Stomach (tissue), 9 donors: Measurements from ENCODE around the gene PYGB. TPM values are rescaled to one million over a fixed set of nuclear protein-coding genes. Genes with fewer than 3 reads are reported as not detected.

Experiments
- DNase-seq, 2 donors: peaks; one replicate each; pipeline versions ENCODE4 v3.0.0 to v3.0.0-alpha.2; 2013 to 2019
- H3K27ac ChIP-seq, 5 donors: fragments of 200-600 bp in 4 of 5; sonication (generic) in 4 of 5; one replicate each; pipeline ENCODE4 v1.5.1; 2013 to 2019; ENCODE audit warnings: mild to moderate bottlenecking in 1 of 5, moderate library complexity in 1 of 5
- H3K27me3 ChIP-seq, 3 donors: fragments of 200-600 bp; sonication (generic); one replicate each; pipeline ENCODE4 v1.5.1; 2017 to 2019; ENCODE audit warnings: mixed run types in 1 of 3
- H3K36me3 ChIP-seq, 4 donors: fragments of 200-600 bp; sonication (generic); 1 replicate in 3 of 4; 2 replicates in 1 of 4; pipeline ENCODE4 v1.5.1; 2016 to 2019
- H3K4me1 ChIP-seq, 4 donors: fragments of 200-600 bp; sonication (generic); one replicate each; pipeline ENCODE4 v1.5.1; 2016 to 2019
- H3K4me3 ChIP-seq, 4 donors: fragments of 200-600 bp; sonication (generic) in 3 of 4; one replicate each; pipeline ENCODE4 v1.5.1; 2016 to 2019; ENCODE audit warnings: mild to moderate bottlenecking in 1 of 4
- H3K9me3 ChIP-seq, 4 donors: fragments of 200-600 bp; sonication (generic); one replicate each; pipeline ENCODE4 v1.5.1; 2016 to 2019
- CTCF ChIP-seq, 7 experiments: fragments of 450-650 bp in 4 of 7; fragments of 200-600 bp in 3 of 7; sonication (generic) in 3 of 7; IDR thresholded peaks; one replicate each; pipeline ENCODE4 v1.5.1; 2016 to 2019; ENCODE audit warnings: antibody characterized with exemption in 7 of 7, control low read depth in 2 of 7, mild to moderate bottlenecking in 1 of 7
- EP300 ChIP-seq: sonication (generic); formaldehyde crosslinking; IDR thresholded peaks from one replicate; pipeline ENCODE4 v1.6.1; 2017; ENCODE audit warnings: antibody characterized with exemption
- POLR2A ChIP-seq, 4 donors: fragments of 450-650 bp; IDR thresholded peaks; one replicate each; pipeline ENCODE4 v1.6.1; 2016; ENCODE audit warnings: antibody characterized with exemption in 4 of 4, control low read depth in 2 of 4, mild to moderate bottlenecking in 1 of 4, moderate library complexity in 1 of 4
- POLR2AphosphoS5 ChIP-seq, 3 donors: sonication (generic); formaldehyde crosslinking; IDR thresholded peaks; one replicate each; pipeline ENCODE4 v1.6.1; 2016; ENCODE audit warnings: antibody characterized with exemption in 3 of 3
- WGBS, 5 donors: extraction: QIAGEN DNeasy Blood & Tissue Kit in 3 of 5; methylation state at CpG; one replicate each; pipeline versions ENCODE4 v1.1.5 to v1.1.7; 2013 to 2018; 5-methylcytosine and 5-hydroxymethylcytosine counted together
- intact Hi-C: fragments of 100-400 bp; cut with DNase I; formaldehyde crosslinking; loops from one replicate; pipeline ENCODE4 v1.15.1; 2023; ENCODE audit warnings: low total_unique reads
- polyA plus RNA-seq, 3 donors: library from polyadenylated mRNA; stranded (reverse); fragments of 200-250 nt; gene quantifications; one replicate each; pipeline ENCODE4 v1.2.3, GENCODE V29; 2013
- total RNA-seq, 5 donors: library from RNA; depleted of rRNA; stranded (reverse); fragments of >200 nt; gene quantifications; one replicate each; pipeline versions ENCODE4 v1.1.0 to v1.2.3, GENCODE V29; 2014 to 2016
- donor health status: healthy with polysubstance abuse.
- donor health status: Bipolar disorder and iron deficiency.
- donor health status: healthy.

Gene PYGB
- total and polyA plus RNA-seq, 8 donors = 23.1 to 116 (median 49.5) TPM

- intact Hi-C loops = loop anchor here (5.0 kb wide), 1 partner anchor 101 kb away; no protein-coding TSS in a partner anchor
These were observed 48.5 kb downstream of the PYGB start for GRCh38 chr20:25296094-25297093.

GRCh38 chr20:25297141-25297905 is 49.4 kb downstream of the PYGB start:
- Histone ChIP-seq H3K9me3 (no peaks in the 10 kb centered on the region), H3K36me3 (peaks cover 0 to 87% (median 74%) of the 10 kb centered on the region in 4 donors), H3K4me1 (peaks cover 17 to 36% (median 36%) of the 10 kb centered on the region in 4 donors), H3K4me3 (no peak overlapping the region), H3K27ac (peak overlapping the region in 4 of 5 donors; percentile 21 to 79 (median 62)), H3K27me3 (no peaks in the 10 kb centered on the region)
- DNase-seq = no peak
- intact Hi-C loops = loop anchor here (5.0 kb wide), 1 partner anchor 100 kb away; no protein-coding TSS in a partner anchor
- 81 to 87% (median 83%) methylated on average over 5 to 10 of the region's 10 CpGs for WGBS, 5 donors
- TF ChIP-seq CTCF (IDR thresholded peaks at IDR 0.05) = no peak
- TF ChIP-seq EP300 = no peak
- no peak for TF ChIP-seq POLR2AphosphoS5 (IDR thresholded peaks at IDR 0.05)
- no peak for TF ChIP-seq POLR2A (IDR thresholded peaks at IDR 0.05)

More at GRCh38 chr20:25296094-25297093, 48.5 kb downstream of the PYGB start:
- Histone ChIP-seq H3K4me3 (no peak overlapping the region), H3K27ac (peak overlapping the region; percentile 8 to 79 (median 67)), H3K9me3 (no peaks in the 10 kb centered on the region), H3K27me3 (no peaks in the 10 kb centered on the region), H3K36me3 (peaks cover 5 to 87% (median 74%) of the 10 kb centered on the region in 4 donors), H3K4me1 (peaks cover 17 to 36% (median 36%) of the 10 kb centered on the region in 4 donors)
- 74 to 81% (median 77%) methylated on average over 19 to 24 of the region's 24 CpGs for WGBS, 5 donors
- DNase-seq = peak in 1 of 2 donors; percentile 48
- TF ChIP-seq POLR2A (IDR thresholded peaks at IDR 0.05) (no peak), POLR2AphosphoS5 (IDR thresholded peaks at IDR 0.05) (no peak), CTCF (IDR thresholded peaks at IDR 0.05) (peak in 3 of 7 experiments; percentile 12 to 27 (median 15)), EP300 (no peak)

GRCh38 chr20:25299806-25300205 is 51.9 kb downstream of the PYGB start:
- H3K27me3 ChIP-seq = no peaks in the 10 kb centered on the region
- no peak for DNase-seq
- TF ChIP-seq EP300 (no peak), CTCF (IDR thresholded peaks at IDR 0.05) (no peak), POLR2AphosphoS5 (IDR thresholded peaks at IDR 0.05) (no peak), POLR2A (IDR thresholded peaks at IDR 0.05) (no peak)
- intact Hi-C loops = loop anchor here (5.0 kb wide), 1 partner anchor 97 kb away; no protein-coding TSS in a partner anchor
- peaks cover 17 to 29% (median 28%) of the 10 kb centered on the region in 4 donors for H3K4me1 ChIP-seq
- peaks cover 0 to 91% (median 83%) of the 10 kb centered on the region in 4 donors for H3K36me3 ChIP-seq
- 83 to 87% (median 84%) methylated on average over 9 of the region's 9 CpGs for whole genome bisulfite sequencing, 5 donors
- no peaks in the 10 kb centered on the region for H3K9me3 ChIP-seq
- no peak overlapping the region for H3K27ac ChIP-seq
- H3K4me3 ChIP-seq = no peak overlapping the region
